Stimulated activated naive B cell treated with anti-CD40 and anti-IgM and Interleukin-4, amounts not matched to agents 10 μg/mL and 1 μg/mL and 100 μg/mL, for 72 hours (primary cell): ENCODE results near the gene KLC4.
"Not testable (repeated sequence)": the region's sequence is repeated elsewhere in the genome, so short reads cannot be mapped to it uniquely, and the experiment has no call there.

Source experiments
- ATAC-seq, 2 donors: fragments of 150-1000 bp; cut with Tn5 transposase; replicated peaks; 2 replicates each; pipeline ENCODE4 v1.10.0; 2021; ENCODE audit warnings: moderate library complexity in 1 of 2
- DNase-seq: peaks from one replicate; pipeline ENCODE4 v3.0.0; 2021
- H3K27ac Mint-ChIP-seq: one replicate; pipeline ENCODE4 v1.8.0; 2022; ENCODE audit warnings: mild to moderate bottlenecking, mixed read lengths
- H3K27me3 Mint-ChIP-seq, 2 donors: one replicate each; pipeline ENCODE4 v1.8.0; 2022; ENCODE audit warnings: mixed read lengths in 2 of 2
- H3K36me3 Mint-ChIP-seq, 2 donors: one replicate each; pipeline ENCODE4 v1.8.0; 2022; ENCODE audit warnings: mixed read lengths in 2 of 2, mild to moderate bottlenecking in 1 of 2
- H3K4me1 Mint-ChIP-seq, 2 donors: one replicate each; pipeline ENCODE4 v1.8.0; 2022; ENCODE audit warnings: mixed read lengths in 2 of 2, mild to moderate bottlenecking in 1 of 2
- H3K4me3 Mint-ChIP-seq, 2 donors: one replicate each; pipeline ENCODE4 v1.8.0; 2022; ENCODE audit warnings: mild to moderate bottlenecking in 2 of 2, mixed read lengths in 2 of 2, moderate library complexity in 1 of 2
- H3K9me3 Mint-ChIP-seq, 2 donors: one replicate each; pipeline ENCODE4 v1.8.0; 2022; ENCODE audit warnings: mixed read lengths in 2 of 2, mild to moderate bottlenecking in 1 of 2

Gene KLC4

GRCh38 chr6:43105538-43106222, 46.2 kb downstream of the KLC4 start:
- no peaks in the 10 kb centered on the region for H3K9me3 Mint-ChIP-seq
- ATAC-seq (no peak), DNase-seq (no peak)
- H3K27me3 Mint-ChIP-seq: no peaks in the 10 kb centered on the region
- no peak overlapping the region for H3K27ac Mint-ChIP-seq
- no peaks in the 10 kb centered on the region for H3K36me3 Mint-ChIP-seq
- no peaks in the 10 kb centered on the region for H3K4me1 Mint-ChIP-seq
- H3K4me3 Mint-ChIP-seq: no peak overlapping the region

GRCh38 chr6:43107344-43108062, 48.1 kb downstream of the KLC4 start:
- no peaks in the 10 kb centered on the region for H3K4me1 Mint-ChIP-seq
- ATAC-seq (no peak), DNase-seq (no peak)
- no peaks in the 10 kb centered on the region for H3K9me3 Mint-ChIP-seq
- H3K36me3 Mint-ChIP-seq: no peaks in the 10 kb centered on the region
- H3K27ac Mint-ChIP-seq: no peak overlapping the region
- no peak overlapping the region for H3K4me3 Mint-ChIP-seq
- H3K27me3 Mint-ChIP-seq: no peaks in the 10 kb centered on the region

- Mint-ChIP-seq H3K27ac (no peak overlapping the region), H3K4me1 (no peaks in the 10 kb centered on the region), H3K4me3 (no peak overlapping the region), H3K36me3 (no peaks in the 10 kb centered on the region), H3K27me3 (no peaks in the 10 kb centered on the region), H3K9me3 (no peaks in the 10 kb centered on the region)
- no peak for DNase-seq
- ATAC-seq: no peak
These were observed 54.2 kb downstream of the KLC4 start for GRCh38 chr6:43113431-43114260.

GRCh38 chr6:43115365-43115764, 55.9 kb downstream of the KLC4 start:
- Mint-ChIP-seq H3K9me3 (no peaks in the 10 kb centered on the region), H3K4me1 (no peaks in the 10 kb centered on the region), H3K27ac (no peak overlapping the region), H3K36me3 (no peaks in the 10 kb centered on the region), H3K4me3 (no peak overlapping the region), H3K27me3 (no peaks in the 10 kb centered on the region)
- DNase-seq (no peak), ATAC-seq (no peak)

- not testable (repeated sequence) for H3K27ac Mint-ChIP-seq, H3K9me3 Mint-ChIP-seq, H3K4me1 Mint-ChIP-seq, H3K27me3 Mint-ChIP-seq, H3K36me3 Mint-ChIP-seq, ATAC-seq, H3K4me3 Mint-ChIP-seq, DNase-seq
These were observed 58.0 kb downstream of the KLC4 start for GRCh38 chr6:43117466-43117865.

GRCh38 chr6:43119482-43119881, 60.1 kb downstream of the KLC4 start:
- DNase-seq (no peak), ATAC-seq (no peak)
- no peak overlapping the region for H3K4me3 Mint-ChIP-seq
- peak overlapping the region; percentile 10 for H3K27ac Mint-ChIP-seq
- H3K27me3 Mint-ChIP-seq: no peaks in the 10 kb centered on the region
- no peaks in the 10 kb centered on the region for H3K9me3 Mint-ChIP-seq
- H3K36me3 Mint-ChIP-seq: no peaks in the 10 kb centered on the region
- H3K4me1 Mint-ChIP-seq: no peaks in the 10 kb centered on the region

GRCh38 chr6:43120101-43120763, 60.8 kb downstream of the KLC4 start:
- no peaks in the 10 kb centered on the region for H3K27me3 Mint-ChIP-seq
- no peak overlapping the region for H3K4me3 Mint-ChIP-seq
- H3K9me3 Mint-ChIP-seq: no peaks in the 10 kb centered on the region
- DNase-seq: no peak
- H3K4me1 Mint-ChIP-seq: no peaks in the 10 kb centered on the region
- ATAC-seq: no peak
- no peaks in the 10 kb centered on the region for H3K36me3 Mint-ChIP-seq
- no peak overlapping the region for H3K27ac Mint-ChIP-seq

- no peak for ATAC-seq
- DNase-seq: no peak
- Mint-ChIP-seq H3K36me3 (no peaks in the 10 kb centered on the region), H3K27me3 (no peaks in the 10 kb centered on the region), H3K4me1 (no peaks in the 10 kb centered on the region), H3K4me3 (no peak overlapping the region), H3K27ac (no peak overlapping the region), H3K9me3 (no peaks in the 10 kb centered on the region)
These were observed 61.8 kb downstream of the KLC4 start for GRCh38 chr6:43120944-43121913.

- Mint-ChIP-seq H3K36me3 (no peaks in the 10 kb centered on the region), H3K27me3 (no peaks in the 10 kb centered on the region), H3K27ac (no peak overlapping the region), H3K9me3 (no peaks in the 10 kb centered on the region), H3K4me1 (no peaks in the 10 kb centered on the region), H3K4me3 (no peak overlapping the region)
- DNase-seq (no peak), ATAC-seq (no peak)
These were observed 62.7 kb downstream of the KLC4 start for GRCh38 chr6:43122146-43122545.

GRCh38 chr6:43123461-43124314, 64.3 kb downstream of the KLC4 start:
- no peaks in the 10 kb centered on the region for H3K27me3 Mint-ChIP-seq
- no peaks in the 10 kb centered on the region for H3K4me1 Mint-ChIP-seq
- no peak overlapping the region for H3K4me3 Mint-ChIP-seq
- H3K27ac Mint-ChIP-seq: no peak overlapping the region
- DNase-seq: no peak
- no peaks in the 10 kb centered on the region for H3K9me3 Mint-ChIP-seq
- no peak for ATAC-seq
- no peaks in the 10 kb centered on the region for H3K36me3 Mint-ChIP-seq

GRCh38 chr6:43124481-43124880, 65.0 kb downstream of the KLC4 start:
- no peaks in the 10 kb centered on the region for H3K9me3 Mint-ChIP-seq
- no peaks in the 10 kb centered on the region for H3K4me1 Mint-ChIP-seq
- no peak overlapping the region for H3K4me3 Mint-ChIP-seq

More at GRCh38 chr6:43124481-43124880, 65.0 kb downstream of the KLC4 start:
- Mint-ChIP-seq H3K27ac (no peak overlapping the region), H3K27me3 (no peaks in the 10 kb centered on the region), H3K36me3 (no peaks in the 10 kb centered on the region)
- no peak for DNase-seq
- ATAC-seq: no peak
